Hepatocyte (in vitro differentiated cells): ENCODE measurements around the gene GMEB2. TPM values are rescaled to one million over a fixed set of nuclear protein-coding genes. Genes with fewer than 3 reads are reported as not detected.
A peak's percentile ranks its signal among the peaks of the same experiment; 100 is the strongest.

Source experiments
- DNase-seq: peaks from one replicate; pipeline ENCODE4 v3.0.0-alpha.2; 2016; ENCODE audit warnings: low spot score
- H2AFZ ChIP-seq: fragments of 200-600 bp; sonication (generic); 2 replicates; pipeline ENCODE4 v1.6.0; 2016; ENCODE audit warnings: antibody characterized with exemption, mild to moderate bottlenecking
- H3K27ac ChIP-seq: fragments of 200-600 bp; sonication (generic); 2 replicates; pipeline ENCODE4 v1.5.1; 2016; ENCODE audit warnings: mild to moderate bottlenecking
- H3K27me3 ChIP-seq: fragments of 200-600 bp; sonication (generic); 2 replicates; pipeline ENCODE4 v1.6.1; 2016
- H3K36me3 ChIP-seq: fragments of 200-600 bp; sonication (generic); replicated peaks from 2 replicates; pipeline ENCODE4 v1.5.1; 2016; ENCODE audit warnings: low read depth; ENCODE audit not compliant: insufficient read depth
- H3K4me1 ChIP-seq: fragments of 200-600 bp; sonication (generic); 2 replicates; pipeline ENCODE4 v1.5.1; 2016; ENCODE audit warnings: mild to moderate bottlenecking, moderate library complexity; ENCODE audit not compliant: insufficient read depth
- H3K4me2 ChIP-seq: fragments of 200-600 bp; sonication (generic); 2 replicates; pipeline ENCODE4 v1.6.0; 2016
- H3K4me3 ChIP-seq: fragments of 200-600 bp; sonication (generic); 2 replicates; pipeline ENCODE4 v1.5.1; 2016; ENCODE audit warnings: mild to moderate bottlenecking
- H3K79me2 ChIP-seq: fragments of 200-600 bp; sonication (generic); 2 replicates; pipeline ENCODE4 v1.6.0; 2017; ENCODE audit warnings: mild to moderate bottlenecking
- H3K9me2 ChIP-seq: fragments of 200-600 bp; sonication (generic); replicated peaks from 2 replicates; pipeline ENCODE4 v1.6.0; 2017; ENCODE audit warnings: mild to moderate bottlenecking; ENCODE audit not compliant: insufficient read depth
- H3K9me3 ChIP-seq: fragments of 200-600 bp; sonication (generic); 2 replicates; pipeline ENCODE4 v1.5.1; 2016; ENCODE audit warnings: low read depth, mild to moderate bottlenecking
- H4K20me1 ChIP-seq: fragments of 200-600 bp; sonication (generic); 2 replicates; pipeline ENCODE4 v1.6.0; 2016; ENCODE audit warnings: mild to moderate bottlenecking; ENCODE audit not compliant: insufficient read depth, poor library complexity, severe bottlenecking
- EZH2 ChIP-seq: fragments of 200-600 bp; sonication (generic); IDR thresholded peaks from 2 replicates; pipeline ENCODE4 v1.6.1; 2016; ENCODE audit warnings: antibody characterized with exemption, mild to moderate bottlenecking, borderline replicate concordance
- EZH2phosphoT487 ChIP-seq: fragments of 200-600 bp; sonication (generic); IDR thresholded peaks from one replicate; pipeline ENCODE4 v1.6.1; 2018; ENCODE audit warnings: antibody characterized with exemption, mild to moderate bottlenecking, low read depth, moderate library complexity; ENCODE audit not compliant: unreplicated experiment, severe bottlenecking
- WGBS: methylation state at CpG from one replicate; pipeline ENCODE4 v1.1.6; 2016; ENCODE audit warnings: low lambda C conversion rate; ENCODE audit errors: missing lambda C conversion rate; 5-methylcytosine and 5-hydroxymethylcytosine counted together
- polyA plus RNA-seq: library from polyadenylated mRNA; unstranded; fragments of >200 nt; fragmentation: Nextera tagmentation; extraction: Ambion mirVana; gene quantifications from 2 replicates; pipeline ENCODE4 v1.2.1, GENCODE V29; 2016
- total RNA-seq: library from RNA; depleted of rRNA; stranded (reverse); fragments of >200 nt; gene quantifications from 2 replicates; pipeline ENCODE4 v1.2.3, GENCODE V29; 2014
- TF ChIP-seq, protein P1 (sequence below): fragments of 200-600 bp; sonication (generic); IDR thresholded peaks from 2 replicates; pipeline ENCODE4 v1.5.1; 2016; ENCODE audit warnings: antibody characterized with exemption, mild to moderate bottlenecking; ENCODE audit not compliant: poor library complexity

GMEB2 gene, protein sequence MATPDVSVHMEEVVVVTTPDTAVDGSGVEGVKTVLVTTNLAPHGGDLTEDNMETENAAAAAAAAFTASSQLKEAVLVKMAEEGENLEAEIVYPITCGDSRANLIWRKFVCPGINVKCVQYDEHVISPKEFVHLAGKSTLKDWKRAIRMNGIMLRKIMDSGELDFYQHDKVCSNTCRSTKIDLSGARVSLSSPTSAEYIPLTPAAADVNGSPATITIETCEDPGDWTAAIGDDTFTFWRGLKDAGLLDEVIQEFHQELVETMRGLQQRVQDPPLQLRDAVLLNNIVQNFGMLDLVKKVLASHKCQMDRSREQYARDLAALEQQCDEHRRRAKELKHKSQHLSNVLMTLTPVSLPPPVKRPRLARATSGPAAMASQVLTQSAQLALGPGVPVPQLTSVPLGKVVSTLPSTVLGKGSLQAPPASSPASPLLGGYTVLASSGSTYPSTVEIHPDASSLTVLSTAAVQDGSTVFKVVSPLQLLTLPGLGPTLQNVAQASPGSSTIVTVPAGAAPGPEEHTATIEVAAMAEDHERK
- total RNA-seq (10.0 and 10.7 TPM in 2 replicates), polyA plus RNA-seq (8.7 and 10.9 TPM in 2 replicates)

DNA sequence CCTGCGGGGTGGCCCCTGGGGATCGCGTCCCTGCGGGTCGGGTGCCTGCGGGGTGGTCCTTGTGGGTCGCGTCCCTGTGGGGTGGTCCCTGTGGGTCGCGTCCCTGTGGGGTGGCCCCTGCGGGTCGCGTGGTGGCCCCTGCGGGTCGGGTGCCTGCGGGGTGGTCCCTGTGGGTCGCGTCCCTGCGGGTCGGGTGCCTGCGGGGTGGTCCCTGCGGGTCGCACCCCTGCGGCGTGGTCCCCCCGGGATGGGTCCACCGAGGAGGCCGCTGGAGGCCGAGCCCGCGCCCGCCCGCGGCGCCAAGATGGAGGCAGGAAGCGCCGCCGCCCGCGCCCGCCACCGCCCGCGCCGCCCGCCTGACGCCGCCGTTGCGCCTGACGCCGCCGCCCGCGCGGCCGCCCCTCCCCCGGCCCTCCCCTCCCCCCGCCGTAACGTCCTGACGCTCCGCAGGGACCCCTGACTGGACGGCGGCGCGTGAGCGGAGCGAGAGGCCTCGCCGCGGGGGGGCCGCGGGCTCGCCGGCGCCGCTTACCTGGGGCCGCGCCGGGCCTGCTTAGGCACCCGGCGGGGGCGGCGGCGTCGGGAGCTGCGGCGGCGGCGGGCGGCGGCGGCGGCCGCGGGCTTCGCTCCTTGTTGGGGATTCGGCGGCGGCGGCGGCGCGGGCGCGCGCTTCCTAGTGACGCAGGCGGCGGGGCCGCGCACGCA lies at the start of gene GMEB2:
Gene GMEB2, minus strand, starts transcription at position 678 of the 705 bp plus-strand sequence. CDS start 7,704 bp downstream, outside the sequence.
- Histone ChIP-seq H3K9me2 (no peaks in the 10 kb centered on the region), H3K4me3 (peak within 1 kb of the TSS; percentile 100), H3K4me2 (peak within 1 kb of the TSS; percentile 98), H3K27me3 (no peaks in the 10 kb centered on the region), H3K9me3 (no peaks in the 10 kb centered on the region), H3K4me1 (peaks cover 16% of the 10 kb centered on the region), H3K36me3 (no peaks in the 10 kb centered on the region), H4K20me1 (no peaks in the 10 kb centered on the region), H3K79me2 (peaks cover 63% of the 10 kb centered on the region), H3K27ac (peak within 1 kb of the TSS; percentile 99), H2AFZ (peak within 1 kb of the TSS; percentile 95)
- TF ChIP-seq EZH2phosphoT487 (no peak), EZH2 (no peak)
- TF ChIP-seq, protein P1, sequence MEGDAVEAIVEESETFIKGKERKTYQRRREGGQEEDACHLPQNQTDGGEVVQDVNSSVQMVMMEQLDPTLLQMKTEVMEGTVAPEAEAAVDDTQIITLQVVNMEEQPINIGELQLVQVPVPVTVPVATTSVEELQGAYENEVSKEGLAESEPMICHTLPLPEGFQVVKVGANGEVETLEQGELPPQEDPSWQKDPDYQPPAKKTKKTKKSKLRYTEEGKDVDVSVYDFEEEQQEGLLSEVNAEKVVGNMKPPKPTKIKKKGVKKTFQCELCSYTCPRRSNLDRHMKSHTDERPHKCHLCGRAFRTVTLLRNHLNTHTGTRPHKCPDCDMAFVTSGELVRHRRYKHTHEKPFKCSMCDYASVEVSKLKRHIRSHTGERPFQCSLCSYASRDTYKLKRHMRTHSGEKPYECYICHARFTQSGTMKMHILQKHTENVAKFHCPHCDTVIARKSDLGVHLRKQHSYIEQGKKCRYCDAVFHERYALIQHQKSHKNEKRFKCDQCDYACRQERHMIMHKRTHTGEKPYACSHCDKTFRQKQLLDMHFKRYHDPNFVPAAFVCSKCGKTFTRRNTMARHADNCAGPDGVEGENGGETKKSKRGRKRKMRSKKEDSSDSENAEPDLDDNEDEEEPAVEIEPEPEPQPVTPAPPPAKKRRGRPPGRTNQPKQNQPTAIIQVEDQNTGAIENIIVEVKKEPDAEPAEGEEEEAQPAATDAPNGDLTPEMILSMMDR = no peak
- peak; percentile 91 for DNase-seq
- WGBS = 2% methylated on average over 19 of the region's 114 CpGs

DNA sequence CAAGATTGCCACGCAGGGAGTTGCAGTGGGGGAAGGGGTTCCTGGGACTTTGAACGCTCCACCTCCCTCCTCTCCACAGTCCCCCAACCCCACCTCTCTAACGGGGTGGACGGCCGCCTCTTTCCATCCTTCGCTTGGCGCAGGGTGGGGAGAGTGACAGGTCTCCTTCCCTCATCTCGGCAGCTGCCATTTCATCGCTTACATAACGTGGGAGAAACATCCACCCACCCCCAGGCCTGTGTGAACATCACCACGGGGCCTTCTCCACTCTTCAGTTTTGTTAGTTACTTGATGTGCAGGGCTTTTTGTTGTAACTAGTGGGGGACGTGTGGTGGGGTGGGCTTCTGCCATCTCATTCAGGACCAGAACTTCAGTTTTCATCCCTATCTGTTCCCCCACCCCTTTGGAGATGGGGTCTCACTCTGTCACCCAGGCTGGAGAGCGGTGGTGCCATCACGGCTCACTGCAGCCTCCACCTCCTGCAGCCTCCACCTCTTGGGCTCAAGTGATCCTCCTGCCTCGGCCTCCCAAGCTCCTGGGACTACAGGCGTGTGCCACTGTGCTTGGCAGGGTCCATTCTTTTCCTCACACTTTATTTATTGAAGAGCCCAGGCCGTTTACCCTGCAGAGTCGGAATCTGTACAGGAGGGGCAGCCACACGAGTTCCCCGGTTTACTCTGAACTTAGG lies 48.9 kb upstream of the GMEB2 start:
- Histone ChIP-seq H3K4me3 (no peak overlapping the region), H3K36me3 (no peaks in the 10 kb centered on the region)
- WGBS = 96% methylated on average over 20 of the region's 20 CpGs

DNA sequence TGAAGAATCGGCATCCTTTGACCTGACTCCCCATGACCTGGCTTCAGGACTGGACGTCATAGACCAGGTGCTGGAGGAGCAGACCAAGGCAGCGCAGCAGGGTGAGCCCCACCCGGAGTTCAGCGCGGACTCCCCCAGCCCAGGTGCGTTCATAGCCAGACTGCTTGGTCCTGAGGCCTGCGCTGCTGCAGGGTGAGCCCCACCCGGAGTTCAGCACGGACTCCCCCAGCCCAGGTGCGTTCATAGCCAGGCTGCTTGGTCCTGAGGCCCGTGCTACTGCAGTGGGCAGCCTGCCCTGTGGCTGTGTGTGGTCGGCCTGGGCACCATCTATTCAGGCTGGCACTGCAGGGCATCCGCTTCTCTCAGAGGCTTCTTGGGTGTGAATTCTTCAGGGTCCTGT lies 47.0 kb upstream of the GMEB2 start:
- H3K36me3 ChIP-seq = no peaks in the 10 kb centered on the region
- DNase-seq = no peak
- H3K27ac ChIP-seq = no peak overlapping the region
- H3K79me2 ChIP-seq = no peaks in the 10 kb centered on the region
- H2AFZ ChIP-seq = no peak overlapping the region
- no peaks in the 10 kb centered on the region for H3K9me3 ChIP-seq
- H3K9me2 ChIP-seq = no peaks in the 10 kb centered on the region
- H3K4me3 ChIP-seq = no peak overlapping the region
- no peaks in the 10 kb centered on the region for H3K27me3 ChIP-seq
- no peak for TF ChIP-seq EZH2phosphoT487
- TF ChIP-seq, protein P1 = no peak
- no peak for TF ChIP-seq EZH2
- WGBS = 94% methylated on average over 14 of the region's 14 CpGs
- H4K20me1 ChIP-seq = no peaks in the 10 kb centered on the region
- H3K4me1 ChIP-seq = no peaks in the 10 kb centered on the region
- H3K4me2 ChIP-seq = no peak overlapping the region

More for the DNA sequence above, 48.9 kb upstream of the GMEB2 start:
- H3K9me3 ChIP-seq = no peaks in the 10 kb centered on the region
- DNase-seq = no peak
- no peak overlapping the region for H3K4me2 ChIP-seq
- no peak for TF ChIP-seq EZH2
- TF ChIP-seq EZH2phosphoT487 = no peak
- TF ChIP-seq, protein P1 = no peak
- H3K79me2 ChIP-seq = no peaks in the 10 kb centered on the region
- H3K9me2 ChIP-seq = no peaks in the 10 kb centered on the region
- no peaks in the 10 kb centered on the region for H3K4me1 ChIP-seq
- no peaks in the 10 kb centered on the region for H4K20me1 ChIP-seq
- H3K27me3 ChIP-seq = no peaks in the 10 kb centered on the region
- no peak overlapping the region for H3K27ac ChIP-seq
- H2AFZ ChIP-seq = no peak overlapping the region
